DND-41 (cell line): ENCODE measurements around the gene SUMF1.

Experiments used
- CTCF ChIP-seq: IDR thresholded peaks from 2 replicates; pipeline ENCODE4 v1.5.1; 2012; ENCODE audit warnings: borderline replicate concordance, low read length, moderate library complexity, mild to moderate bottlenecking; ENCODE audit not compliant: poor library complexity, severe bottlenecking; ENCODE audit errors: extremely low read depth
- EZH2 ChIP-seq: IDR thresholded peaks from 3 replicates; pipeline ENCODE4 v1.6.1; 2012; ENCODE audit warnings: borderline replicate concordance, low read depth, mild to moderate bottlenecking, moderate library complexity, low read length, inconsistent platforms; ENCODE audit not compliant: severe bottlenecking

- TF ChIP-seq CTCF (no peak), EZH2 (no peak)
These were observed 41.4 kb downstream of the SUMF1 start for GRCh38 chr3:4425707-4426106.
